Inflammatory macrophage treated with lipopolysaccharide for 4 hours (primary cell): ENCODE results near the gene CTBP1.

Experiments used
- DNase-seq: peaks from one replicate; pipeline ENCODE4 v3.0.0-alpha.2; 2020

CTBP1 gene

DNA sequence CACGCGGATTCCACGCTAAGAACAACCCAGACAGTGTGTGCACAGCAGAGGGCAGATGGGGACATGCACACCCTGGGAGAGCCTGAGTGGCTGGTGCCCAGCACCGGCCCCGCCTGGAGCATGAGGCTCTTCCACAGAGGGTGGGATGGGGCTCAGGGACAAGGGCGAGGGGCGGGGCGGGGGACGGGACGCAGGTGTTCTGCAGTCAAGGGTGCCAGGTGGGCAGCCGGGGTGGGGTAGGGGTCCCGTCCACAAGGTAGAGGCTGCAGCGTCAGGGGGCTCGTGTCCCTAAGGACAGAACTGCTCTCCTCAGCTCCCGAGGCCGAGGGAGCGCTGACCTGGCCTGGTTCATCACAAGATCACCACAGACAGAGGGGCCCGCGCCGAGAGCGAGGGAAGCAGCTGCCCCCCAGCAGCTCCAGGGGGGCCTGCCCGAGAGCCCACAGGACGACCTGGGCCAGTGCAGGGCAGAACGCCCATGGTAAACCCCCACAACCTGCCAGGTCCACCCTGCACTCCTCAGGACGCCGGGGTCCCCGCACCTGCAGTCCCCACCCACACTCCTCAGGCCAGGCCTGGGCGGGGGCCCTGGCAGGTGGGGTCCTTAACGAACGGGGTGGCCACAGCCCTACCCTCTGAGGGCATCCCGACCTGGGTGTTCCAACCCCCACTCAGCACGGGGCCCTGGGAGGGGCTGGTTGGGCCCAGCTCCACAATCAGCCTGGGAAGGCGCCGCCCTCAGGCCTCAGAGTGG lies 26.7 kb downstream of the CTBP1 start:
- no peak for DNase-seq

DNA sequence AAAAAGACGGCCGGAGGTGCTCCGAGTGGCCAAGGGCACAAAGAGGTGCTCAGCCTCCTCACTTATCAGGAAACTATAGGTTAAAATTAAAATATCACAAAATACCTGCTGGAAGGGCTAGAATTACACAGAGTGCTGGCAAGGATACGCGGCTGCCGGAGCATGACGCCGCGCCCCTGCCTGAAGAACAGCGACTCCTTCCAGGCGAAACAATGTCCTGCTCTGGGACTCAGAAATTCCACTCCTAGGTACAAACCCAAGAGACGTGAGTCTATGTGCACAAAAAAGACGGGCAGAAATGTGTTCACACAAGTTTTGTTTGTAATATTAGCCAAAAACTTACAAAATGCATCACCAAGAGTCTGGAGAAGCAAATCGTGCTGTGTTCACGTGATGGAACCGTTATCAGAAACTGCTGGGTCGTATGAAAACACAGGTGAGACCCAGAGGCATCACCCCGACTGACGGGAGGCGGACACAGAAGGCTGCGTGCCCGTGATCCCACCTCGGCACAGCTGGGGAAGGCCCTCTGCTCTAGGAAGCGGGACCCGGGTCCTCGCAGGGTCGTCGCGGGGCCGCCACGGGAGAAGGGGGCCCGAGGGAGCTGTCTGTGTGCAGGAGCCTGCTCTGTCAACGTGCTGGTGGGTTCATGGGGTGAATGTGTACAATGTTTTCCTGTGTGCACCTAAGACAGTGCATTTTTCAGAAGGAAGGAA lies 27.6 kb downstream of the CTBP1 start:
- no peak for DNase-seq

DNA sequence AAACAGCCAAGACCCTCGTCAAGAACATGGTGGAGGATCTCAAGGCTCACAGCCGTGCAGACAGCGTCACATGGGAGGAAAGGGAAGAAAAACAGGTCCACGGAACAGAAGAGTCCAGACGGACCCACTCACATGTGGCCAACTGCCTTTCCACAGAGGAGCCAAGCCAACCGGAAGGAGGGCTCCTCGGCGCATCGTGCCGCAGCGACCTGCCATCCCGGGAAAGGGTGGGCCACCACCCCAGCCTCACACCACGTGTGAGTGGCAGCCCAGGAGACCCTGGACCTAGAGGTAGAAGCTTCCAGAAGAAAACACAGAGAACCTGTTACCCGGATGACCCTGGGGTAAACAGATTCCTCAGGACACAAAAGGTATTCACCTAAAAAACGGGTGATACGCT lies 28.4 kb downstream of the CTBP1 start:
- DNase-seq: no peak

DNA sequence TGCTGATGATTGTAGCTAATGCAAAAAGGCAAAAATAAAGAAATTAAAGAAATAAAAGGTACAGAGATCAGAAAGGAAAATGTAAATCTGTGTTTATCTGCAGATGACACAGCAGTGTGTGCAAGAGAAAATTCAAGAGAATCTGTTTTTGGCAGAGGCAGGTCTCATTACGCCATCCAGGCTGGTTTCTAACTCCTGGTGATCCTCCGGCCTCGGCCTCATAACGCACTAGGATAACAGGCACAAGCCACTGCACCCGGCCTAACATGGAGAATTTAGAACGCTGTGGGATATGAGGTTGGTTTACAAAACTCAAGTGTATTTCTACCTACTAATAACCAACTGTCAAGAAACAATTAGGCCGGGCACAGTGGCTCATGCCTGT lies 29.4 kb downstream of the CTBP1 start:
- peak; percentile 4 for DNase-seq

DNA sequence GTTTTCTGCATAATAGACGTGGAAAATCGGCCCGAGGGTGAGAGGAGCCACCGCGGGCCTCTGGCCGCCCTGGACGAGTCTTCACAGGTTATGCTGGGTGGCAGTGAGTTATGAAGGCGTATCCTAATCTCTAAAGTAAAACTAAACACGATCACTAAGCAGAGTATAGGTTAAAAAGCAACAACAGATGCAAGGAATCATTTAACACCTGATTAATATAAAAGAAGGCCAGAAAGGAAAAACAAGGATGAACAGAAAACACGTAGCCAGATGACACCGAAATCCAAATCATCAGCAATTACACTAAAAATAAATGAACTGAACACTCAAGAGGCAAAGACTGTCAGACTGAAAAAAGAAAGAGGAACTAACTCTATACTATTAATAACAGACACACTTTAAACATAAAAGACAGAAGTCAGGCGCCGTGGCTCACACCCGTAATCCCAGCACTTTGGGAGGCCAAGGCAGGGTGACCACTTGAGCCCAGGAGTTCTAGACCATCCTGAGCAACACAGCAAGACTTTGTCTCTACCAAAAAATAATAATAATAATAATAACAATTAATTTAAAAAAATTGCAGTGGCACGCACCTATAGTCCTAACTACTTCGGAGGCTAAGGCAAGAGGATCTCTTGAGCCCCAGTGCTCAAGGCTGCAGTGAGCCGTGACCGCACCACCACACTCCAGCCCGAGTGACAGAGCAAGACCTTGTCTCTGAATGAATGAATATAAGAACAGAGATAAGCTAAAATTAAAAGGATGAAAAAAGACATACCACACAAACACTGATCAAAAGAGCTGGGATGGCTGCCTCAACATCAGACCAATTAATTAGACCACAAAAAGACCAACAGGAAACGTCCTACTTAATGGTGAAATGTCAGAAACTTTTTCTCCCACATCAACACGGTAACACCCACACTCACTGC lies 30.0 kb downstream of the CTBP1 start:
- peak; percentile 71 for DNase-seq

DNA sequence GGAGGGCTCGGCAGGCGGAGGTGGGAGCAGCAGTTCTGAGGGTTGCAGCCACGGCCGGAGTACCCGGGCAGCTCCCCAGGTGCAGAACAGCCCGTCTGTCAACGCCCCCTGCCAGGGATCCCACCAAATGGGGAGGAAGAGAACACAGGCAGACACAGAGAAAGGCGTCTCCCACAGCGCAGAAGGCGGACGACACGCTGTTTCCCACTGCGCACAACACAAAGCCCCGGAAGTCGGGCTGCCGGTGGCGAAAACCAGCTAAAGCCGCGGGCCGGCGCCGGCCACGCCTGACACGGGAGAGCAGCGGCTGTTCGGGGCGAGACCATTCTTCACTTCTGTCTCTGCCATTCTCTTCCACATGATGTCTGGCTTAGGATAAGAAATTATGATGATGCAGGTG lies 31.6 kb downstream of the CTBP1 start:
- no peak for DNase-seq

DNA sequence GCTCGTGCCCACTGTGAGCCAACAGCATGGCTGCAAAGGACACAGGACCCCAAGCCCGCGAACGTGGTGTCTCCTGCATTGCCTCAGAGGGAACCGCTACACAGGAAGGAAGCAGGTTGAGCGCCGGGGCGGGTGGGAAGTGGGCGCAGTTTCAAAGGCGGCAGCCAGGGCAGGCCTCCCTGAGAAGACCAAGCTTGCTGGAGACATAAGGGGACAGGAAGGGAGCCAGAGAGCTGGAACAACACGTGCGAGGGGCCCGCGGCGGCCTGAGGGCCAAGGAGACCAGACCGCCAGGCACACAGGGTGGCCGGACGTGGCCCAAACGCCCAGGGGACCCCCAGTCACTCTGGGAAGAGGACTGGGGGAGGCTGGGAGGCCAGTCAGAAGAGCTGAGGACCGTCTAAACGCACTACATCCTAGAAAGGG lies 32.0 kb downstream of the CTBP1 start:
- DNase-seq: peak; percentile 15

DNA sequence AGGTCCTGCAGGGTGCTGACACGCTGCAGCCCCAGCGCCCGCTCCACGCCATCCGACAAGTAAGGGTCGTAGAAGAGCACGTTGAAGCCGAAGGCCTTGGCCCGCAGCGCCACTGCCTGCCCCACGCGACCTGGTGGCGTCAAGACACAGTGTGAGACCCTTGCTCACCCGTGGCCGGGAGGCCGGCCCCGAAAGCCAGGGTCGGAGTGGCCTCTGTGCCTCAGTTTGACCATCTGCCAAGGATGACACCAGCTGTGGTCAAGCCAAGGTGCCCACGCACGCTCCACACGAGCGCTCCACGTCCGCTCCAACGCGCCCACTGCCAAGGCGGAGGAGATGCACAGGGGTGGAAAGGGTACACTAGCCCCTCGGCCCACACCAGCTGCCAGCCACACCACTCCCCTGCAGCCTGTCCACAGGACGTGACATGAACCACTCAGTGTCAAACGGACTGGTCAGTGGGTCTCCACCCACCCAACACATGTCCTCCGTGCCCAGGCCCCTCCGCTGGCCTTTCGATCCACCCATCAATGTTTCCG lies 32.8 kb downstream of the CTBP1 start:
- no peak for DNase-seq

DNA sequence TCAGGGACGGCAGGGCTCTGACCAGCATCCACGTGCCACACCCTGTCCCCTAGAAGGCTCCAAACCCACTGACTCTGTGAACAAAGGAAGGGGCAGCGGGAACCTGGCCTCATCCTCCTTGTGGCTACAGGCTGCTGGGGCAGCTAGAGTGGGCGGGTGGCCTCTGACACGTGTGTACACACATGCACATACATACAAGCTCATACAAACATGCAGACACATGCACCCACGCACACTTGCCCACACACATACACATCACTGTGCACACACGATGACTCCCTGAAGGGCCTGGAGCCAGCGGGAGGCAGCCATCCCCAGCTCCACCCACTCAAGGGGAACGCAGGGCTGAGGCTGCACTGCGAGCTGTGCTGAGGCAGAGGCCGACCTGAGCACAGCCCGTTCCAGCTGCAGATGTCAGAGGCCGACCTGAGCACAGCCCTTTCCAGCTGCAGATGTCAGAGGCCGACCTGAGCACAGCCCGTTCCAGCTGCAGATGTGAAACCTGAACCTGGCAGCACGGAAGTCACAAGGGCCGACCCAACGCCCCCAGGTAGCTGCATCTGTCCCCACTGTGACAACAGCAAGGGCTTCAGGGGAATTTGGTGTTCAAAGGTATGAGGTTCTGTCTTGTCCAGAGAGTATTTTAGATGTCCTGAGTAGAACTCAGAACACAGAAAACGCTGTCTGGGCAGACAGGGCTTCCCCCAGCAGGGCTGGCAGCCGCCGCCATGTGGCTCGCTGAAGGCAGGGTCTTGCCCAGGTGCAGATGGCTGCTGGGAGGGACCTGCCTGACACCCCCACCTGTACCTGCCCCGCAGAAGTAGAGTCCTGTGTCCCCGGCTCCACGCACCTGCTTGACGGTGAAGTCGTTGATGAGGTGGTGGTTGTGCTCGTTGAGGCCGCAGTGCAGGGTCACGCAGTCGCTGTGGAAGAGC lies 33.5 kb downstream of the CTBP1 start:
- no peak for DNase-seq

DNA sequence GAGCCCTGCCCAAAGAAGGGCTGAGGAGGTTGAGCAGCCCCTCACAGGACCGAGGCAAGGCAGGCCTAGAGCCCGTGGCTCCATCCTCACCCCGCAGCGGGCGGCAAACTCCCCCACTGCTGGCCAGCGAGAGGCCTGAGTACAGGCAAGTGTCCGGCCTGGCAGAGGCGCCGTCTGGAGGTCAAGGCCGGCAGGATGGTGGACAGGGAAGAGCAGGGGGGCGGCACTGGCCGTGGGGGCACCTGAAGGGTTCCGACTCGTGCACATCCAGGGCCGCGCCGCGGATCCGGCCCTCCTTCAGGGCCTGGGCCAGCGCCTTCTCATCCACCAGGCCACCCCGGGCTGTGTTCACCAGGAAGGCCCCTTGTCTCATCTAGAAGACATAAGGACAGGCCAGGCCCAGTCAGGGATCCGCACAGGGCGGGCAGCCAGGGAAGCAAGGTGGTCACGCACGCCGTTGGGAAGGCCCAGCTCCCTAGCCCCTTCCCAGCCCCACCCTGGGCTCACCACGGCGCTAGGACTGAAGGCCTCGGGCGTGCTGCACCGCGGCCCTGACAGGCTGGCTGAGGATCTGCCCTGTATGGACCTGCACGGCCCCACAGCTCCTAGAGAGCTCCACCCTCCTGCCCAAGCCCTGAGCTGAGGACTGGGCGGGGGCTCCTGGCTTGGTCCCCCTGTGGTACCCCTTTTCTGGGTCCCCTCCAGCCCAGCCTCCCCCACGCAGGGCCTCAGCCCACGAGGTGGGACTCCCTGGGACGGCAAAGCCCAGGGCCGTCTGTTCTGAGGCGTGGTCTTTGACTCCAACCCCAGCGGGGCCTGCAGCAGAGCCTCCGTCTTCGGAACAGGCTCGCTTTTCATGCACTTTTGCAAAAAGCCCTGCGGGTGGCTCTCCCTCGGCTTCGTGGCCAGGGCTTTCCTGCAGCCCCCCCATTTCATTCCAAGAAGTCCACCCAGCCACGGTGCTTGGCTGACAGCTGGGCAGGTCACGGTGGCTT lies 34.5 kb downstream of the CTBP1 start:
- no peak for DNase-seq

DNA sequence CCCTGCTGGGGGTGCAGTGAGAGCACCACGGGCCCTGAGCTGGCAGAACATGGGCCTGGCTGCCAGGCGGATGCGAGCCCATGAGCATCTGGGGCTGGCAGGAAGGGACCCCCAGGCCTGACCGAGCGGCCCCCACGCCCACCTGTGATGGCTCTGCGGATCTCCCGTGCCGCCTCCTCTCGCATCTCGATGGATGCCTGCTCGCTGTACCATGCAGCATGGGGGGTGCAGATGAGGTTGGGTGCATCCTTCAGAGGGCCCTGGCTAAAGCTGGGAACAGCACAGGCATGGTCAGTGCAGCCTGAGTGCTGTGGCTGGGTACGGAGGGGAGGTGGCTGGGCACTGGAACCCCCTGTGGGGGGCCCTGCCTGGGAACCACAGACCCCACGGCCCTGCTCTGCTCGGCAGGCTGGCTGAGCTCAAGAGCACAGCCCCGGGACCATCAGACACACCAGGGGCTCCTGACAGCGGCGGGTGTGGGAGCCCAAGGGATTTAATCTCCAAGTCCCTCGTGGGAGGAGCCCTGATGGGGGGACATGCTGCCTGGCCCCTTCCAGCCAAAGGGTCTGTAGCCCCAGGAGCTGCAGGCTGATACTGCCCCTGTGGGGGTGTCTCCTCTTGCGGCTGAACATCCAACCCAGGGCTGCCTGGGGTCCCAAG lies 35.5 kb downstream of the CTBP1 start:
- DNase-seq: no peak

DNA sequence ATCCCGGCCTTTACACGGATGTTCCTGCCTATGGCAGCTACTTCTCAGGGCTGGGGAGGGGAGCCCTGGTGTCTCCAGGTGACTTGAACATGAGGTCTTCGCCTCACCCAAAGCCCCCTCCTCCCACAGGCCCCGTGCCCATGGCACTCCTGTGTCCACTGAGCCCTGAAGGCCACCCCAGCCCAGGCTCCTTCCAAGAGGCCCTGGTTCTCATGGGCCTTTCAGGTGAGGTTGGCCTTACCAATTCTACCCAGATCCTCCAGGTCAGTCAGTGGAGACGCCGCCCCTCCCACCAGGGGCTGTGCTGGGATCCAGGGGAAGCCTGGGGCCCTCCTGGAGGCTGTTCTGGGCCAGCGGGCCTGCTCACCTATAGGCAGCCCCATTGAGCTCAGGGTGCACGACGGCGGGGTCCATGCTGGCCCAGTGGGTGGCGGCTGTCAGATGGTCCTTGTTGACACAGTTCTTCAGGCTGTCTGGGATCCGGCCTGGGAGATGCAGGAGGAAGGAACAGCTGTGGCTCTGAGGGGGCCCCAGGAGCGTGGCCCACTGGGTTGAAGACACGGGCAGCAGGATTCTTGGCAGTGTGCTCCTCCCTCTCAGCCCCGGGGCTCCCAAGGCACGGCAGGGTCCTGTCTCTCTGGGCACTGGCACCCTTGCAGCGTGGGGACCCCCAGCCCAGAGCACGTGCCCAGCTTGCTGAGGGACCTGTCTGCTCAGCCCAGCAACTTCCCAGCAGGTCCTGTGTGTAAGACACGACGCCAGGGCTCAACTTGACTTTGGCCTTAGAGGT lies 36.2 kb downstream of the CTBP1 start:
- DNase-seq: no peak

DNA sequence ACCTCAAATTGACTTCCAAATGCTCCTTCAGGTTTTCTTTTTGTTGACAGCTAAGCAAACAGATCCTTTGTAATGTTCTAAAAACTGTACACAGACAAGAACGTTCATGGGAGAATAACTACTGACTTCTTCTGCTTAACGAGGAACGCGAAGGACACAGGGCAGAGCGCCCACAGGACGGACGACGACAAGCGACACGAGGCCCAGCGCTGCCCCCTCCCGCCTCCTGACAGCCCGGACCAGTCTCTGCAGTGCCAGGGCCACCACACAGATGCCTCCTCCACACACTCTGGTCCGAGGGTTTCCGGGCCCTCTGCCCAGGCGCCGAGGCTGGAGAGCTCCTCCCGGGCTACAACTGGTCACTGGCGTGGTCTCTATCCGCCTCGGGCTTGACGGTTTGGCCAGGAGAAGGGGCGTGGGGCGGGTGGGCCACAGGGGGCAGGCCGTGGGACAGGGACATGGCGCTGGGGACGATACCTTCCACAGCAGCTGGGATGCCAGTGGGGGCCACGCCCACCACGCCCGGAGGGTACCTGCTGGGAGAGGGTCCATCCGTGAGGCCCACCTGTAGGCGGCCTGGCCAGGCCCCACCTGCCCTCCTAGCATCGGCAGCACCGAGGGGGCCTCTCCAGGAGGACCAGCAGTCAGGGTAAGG lies 36.9 kb downstream of the CTBP1 start:
- no peak for DNase-seq

DNA sequence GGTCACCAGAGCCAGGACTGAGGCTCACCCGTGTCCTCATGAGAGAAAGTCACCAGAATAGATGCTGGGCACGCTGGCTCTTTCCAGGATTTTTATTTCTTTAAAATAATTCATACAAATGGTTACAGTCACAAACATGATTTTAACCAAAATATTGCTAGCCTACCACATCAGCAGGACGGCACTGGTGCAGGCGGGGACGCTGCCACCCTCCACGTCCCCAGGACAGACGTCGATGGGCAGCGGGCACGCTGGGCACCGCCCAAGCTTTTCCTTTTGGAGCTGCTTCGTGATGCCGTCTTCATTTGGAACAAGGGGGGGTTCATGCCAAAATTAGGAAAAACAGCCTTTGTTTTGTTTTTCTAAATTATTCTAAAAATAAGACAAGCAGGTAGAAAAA lies 37.6 kb downstream of the CTBP1 start:
- no peak for DNase-seq

DNA sequence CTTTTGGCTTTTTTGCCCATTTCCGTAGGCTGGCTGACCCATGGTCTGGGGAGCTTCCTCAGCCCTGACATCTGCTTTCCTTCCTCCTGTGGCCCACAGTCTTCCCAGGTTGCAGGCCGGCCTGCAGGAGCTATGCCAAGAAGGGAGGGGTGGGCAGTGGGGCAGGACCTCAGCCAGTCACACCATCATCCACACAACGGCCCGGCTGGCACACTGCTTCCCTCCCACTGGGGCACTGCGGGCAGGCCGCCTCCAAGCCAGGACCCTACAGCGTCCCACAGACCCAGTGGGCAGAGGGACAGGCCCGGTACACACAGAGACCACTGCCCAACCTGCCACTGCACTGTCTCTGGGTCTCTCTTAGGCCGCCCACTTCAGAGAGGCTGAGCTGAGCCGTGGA lies 38.0 kb downstream of the CTBP1 start:
- DNase-seq: no peak

DNA sequence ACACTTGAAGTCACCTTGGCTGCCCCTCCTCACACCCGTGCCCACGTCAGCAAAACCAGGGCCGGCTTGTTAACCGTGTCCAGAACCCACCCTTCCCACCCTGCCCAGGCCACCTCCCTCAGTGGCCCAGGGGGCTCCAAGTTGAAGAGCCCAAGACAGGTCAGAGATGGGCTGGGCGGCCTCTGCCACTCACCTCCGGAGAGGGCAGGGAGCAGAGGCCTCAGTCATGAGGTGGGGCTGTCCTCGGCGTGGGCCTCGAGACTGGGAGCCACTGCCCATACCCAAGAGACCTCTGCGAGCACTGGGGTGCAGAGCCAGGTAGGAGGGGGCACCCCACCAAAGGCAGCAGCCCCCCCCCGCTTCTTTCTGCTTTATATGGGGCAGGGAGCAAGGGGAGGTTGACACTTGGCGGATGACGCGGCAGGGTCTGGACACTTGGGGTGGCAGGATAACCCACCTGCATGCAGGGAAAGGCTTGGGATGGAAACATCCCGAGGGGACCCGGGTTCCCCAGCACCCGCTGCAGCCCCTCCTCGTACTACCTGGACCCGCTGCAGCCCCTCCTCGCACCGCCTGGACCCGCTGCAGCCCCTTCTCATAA lies 38.6 kb downstream of the CTBP1 start:
- no peak for DNase-seq

DNA sequence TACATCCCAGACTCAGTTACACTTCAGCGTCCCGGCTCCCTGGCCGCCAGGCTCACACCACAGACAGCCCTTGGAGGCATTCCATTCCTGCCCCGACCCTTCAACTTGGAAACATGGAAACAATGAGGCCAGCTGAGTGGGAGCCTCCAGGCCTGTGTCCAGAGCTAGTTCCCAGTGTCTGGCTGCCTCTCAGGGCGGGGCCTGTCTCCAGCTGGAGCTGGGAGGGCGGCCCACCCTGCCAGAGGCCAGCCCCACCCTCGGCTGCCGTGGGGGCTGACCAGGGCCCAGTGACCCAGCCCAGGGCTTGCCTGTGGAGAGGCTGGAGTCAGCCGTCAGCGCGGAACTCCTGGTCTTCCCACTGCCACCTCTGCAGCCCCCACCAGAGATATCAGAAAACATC lies 39.1 kb downstream of the CTBP1 start:
- no peak for DNase-seq

DNA sequence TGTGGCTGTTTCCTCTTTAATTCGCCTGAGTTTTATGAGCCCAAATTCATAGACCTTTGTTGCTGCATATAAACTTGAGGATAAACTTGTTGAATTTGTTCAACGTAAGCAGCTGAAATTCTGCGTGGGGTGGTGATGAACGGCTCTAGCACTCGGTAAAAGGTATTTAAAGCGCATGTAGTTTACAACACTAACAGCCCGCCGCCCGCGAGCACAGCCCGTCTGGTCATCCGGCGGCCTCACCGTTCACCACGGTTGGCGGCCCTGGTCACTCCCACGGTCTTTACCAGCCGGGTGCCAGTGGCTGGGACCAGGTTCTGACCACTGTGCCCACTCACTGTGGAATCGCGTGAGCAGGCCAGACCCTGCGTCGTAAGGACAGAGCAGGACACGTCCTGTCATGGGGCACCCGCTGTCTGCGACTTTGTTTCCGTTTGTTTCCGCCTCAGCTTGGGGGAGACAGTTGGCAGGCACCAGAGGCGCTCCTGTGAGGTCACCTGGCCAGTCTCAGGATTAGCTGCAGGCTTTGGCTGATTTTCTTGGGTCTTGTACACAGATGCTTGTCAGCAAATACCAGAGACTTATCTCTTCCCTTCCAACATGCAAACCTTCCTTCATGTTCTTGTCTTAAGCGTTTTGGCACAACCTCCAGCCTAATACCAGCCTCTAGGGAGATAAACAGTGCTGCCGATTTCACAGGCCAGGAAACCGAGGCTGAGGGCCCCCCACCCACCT lies 39.8 kb downstream of the CTBP1 start:
- no peak for DNase-seq
